GM21576 (cell line): ENCODE measurements around the gene GABRG3.

Experiments
- ATAC-seq: cut with Tn5 transposase; IDR thresholded peaks from one replicate; pipeline ENCODE4 v1.9.1; 2021; ENCODE audit warnings: mild to moderate bottlenecking, moderate library complexity; ENCODE audit not compliant: unreplicated experiment

Gene GABRG3

GRCh38 chr15:27092390-27092789 is 121.4 kb downstream of the GABRG3 start:
- no peak for ATAC-seq

DNA sequence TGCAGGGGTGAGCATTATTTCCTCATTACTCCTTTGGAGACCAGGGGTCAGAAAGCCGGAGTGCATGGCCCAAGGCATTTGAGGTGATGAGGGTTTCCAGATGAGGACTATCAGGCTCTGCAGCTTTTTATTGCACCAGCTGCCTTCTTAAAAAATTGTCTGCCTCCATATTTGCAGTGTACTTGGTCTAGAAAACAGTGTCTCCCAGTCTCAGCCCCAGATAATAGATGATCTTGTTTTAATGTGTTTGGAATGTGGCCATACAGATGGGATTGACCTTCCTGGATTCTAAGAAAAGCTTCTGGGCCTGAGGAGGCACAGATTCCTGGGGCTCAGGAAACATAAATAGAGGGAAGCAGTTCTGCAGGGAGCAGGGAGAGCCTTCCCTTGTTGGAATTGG is 123.3 kb downstream of the GABRG3 start:
- ATAC-seq: no peak

- ATAC-seq: no peak
Observed at GRCh38 chr15:27095886-27096624, 125.1 kb downstream of the GABRG3 start.

GRCh38 chr15:27097506-27097905 is 126.5 kb downstream of the GABRG3 start:
- ATAC-seq: no peak

- no peak for ATAC-seq
Observed at GRCh38 chr15:27101982-27102381, 131.0 kb downstream of the GABRG3 start.

DNA sequence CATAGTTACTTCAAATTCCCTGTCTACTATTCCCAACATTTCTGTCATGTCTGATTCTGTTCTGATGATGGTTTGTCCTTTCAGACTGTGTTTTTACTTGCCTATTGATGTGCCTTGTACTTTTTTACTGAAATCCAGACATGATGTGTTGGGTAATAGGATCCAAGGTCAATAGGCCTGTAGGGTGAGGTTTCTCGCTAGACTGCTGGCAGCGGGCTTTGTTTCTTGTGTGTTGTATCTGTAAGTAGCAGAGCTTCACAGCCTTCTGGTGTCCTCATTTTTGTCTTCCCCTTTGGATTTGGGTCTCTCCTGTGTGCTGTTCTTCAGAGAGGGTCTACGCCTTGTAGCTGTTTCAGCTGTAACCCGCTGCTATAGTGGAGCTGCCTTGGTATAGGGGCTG is 140.3 kb downstream of the GABRG3 start:
- no peak for ATAC-seq

- ATAC-seq: no peak
Observed at GRCh38 chr15:27114473-27114872, 143.5 kb downstream of the GABRG3 start.

GRCh38 chr15:27119695-27120266 is 148.8 kb downstream of the GABRG3 start:
- ATAC-seq: no peak

DNA sequence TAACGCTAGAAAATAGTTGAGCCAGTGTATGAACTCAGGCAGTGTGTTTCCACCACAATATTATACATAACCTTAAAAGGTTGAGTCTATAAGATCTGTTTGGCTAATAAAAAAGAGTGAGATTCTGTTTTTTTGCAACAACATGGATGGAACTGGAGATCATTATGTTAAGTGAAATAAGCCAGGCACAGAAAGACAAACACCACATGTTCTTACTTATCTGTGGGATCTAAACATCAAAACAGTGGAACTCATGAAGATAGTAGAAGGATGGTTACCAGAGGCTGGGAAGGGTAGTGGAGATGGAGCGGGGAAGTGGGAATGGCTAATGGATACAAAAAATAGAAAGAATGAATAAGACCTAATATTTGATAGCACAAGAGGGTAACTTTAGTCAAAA is 150.7 kb downstream of the GABRG3 start:
- no peak for ATAC-seq

DNA sequence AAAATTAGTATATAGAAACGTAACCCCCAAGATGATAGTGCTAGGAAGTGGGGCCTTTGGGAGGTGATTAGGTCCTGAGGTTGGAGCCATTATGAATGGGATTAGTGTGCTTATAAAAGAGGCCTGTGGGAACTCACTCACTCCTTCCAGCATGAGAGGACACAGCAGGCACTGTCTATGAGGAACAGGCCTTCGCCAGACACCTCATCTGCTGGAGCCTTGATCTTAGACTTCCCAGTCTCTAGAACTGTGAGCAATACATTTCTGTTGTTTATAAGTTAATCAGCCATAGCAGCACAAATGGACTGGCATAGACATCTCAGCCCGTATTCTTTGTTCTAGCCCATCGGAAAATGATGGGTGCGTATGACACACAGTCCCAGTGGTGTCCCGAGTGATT is 152.3 kb downstream of the GABRG3 start:
- no peak for ATAC-seq

DNA sequence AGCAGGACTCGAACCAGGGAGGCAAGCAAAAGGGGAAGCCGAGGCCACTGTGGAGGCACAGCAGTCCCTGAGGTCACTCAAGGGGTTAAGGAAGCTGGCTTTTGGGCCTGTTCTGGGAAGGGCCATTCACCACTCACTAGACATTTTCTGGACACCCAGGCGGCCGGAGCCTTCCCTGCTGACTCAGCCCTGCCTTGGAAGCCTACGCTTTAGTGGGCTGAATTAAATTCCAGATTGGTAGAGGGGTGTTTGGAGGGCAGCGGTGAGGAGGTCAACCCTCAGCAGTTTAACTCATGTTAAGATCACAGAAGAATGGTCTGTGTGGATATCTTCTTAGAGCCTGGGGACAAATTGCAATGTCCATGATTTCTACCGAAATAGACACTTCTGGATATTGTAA is 152.8 kb downstream of the GABRG3 start:
- ATAC-seq: no peak

GRCh38 chr15:27124287-27124871 is 153.4 kb downstream of the GABRG3 start:
- ATAC-seq: no peak

- ATAC-seq: no peak
Observed at GRCh38 chr15:27125185-27125584, 154.2 kb downstream of the GABRG3 start.

GRCh38 chr15:27126449-27126848 is 155.5 kb downstream of the GABRG3 start:
- ATAC-seq: no peak

DNA sequence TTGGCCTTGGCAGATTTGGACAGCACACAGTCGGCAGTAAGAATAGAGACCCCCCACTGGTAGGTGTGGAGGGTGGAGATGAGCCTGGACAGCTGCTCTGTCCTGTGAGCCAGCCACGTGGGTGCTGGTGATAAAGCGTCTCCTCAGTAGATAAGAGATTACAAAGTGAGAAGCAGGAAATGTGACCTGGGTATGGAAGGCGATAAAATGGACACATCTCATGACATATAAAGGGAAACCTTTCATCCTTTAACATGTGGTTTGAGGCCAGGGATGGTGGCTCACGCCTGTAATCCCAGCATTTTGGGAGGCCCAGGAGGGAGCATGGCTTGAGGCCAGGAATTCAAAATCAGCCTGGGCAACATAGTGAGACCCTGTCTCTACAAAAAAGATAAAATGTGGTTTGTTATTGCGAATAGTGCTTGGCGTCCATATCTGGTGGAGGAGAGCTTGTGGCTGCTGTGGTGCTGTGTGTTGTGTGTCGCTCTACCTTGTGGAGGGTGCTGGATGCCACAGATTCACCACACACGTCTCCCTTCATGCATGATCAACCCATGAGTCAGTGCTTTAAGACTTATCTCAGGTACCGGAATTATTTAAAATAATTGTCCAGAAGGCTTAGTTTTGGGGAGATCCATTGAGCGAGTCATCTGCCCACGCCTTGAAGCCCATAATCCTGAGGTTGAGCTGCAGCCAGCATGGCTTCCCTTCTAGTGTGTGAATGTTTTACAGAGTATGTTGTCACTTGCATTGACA is 157.0 kb downstream of the GABRG3 start:
- ATAC-seq: no peak

DNA sequence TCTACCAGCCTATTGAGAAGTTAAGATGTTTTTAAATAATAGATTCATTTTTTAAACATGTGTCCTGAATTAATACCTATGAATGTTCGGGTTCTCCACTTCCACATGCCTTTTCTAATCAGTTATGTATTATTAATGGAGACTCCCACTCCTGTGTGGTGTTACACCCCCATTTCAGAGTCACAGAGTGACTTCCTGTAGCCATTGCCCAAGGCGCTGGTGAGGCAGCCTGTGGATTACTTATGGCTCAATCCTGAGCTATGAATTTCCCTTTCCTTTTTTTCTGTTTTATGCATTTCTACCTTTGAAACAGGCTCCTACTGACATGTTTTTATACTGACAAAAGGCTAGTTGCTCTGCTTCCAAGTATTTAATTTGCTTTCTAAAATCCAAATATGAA is 162.3 kb downstream of the GABRG3 start:
- no peak for ATAC-seq

DNA sequence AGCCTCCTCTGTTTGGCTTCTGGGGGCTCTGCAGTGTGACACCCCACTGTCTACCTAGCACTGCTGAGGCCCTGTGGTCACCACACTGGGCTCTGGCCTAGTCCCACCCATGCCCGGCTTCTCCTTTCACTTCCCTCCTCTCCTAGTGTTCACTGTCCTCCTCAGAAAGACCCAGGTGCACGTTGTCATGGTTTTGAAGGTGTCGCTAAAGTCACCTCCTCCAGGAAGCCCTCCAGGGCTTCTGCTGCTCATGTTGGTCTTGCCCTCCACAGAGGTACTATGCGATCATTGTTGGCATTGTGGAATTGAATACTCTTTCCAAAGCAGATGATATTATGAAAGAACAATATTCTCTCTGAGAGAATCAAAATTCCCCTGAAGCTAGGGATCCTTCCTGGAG is 163.5 kb downstream of the GABRG3 start:
- ATAC-seq: no peak

- ATAC-seq: no peak
Observed at GRCh38 chr15:27135151-27135550, 164.2 kb downstream of the GABRG3 start.

DNA sequence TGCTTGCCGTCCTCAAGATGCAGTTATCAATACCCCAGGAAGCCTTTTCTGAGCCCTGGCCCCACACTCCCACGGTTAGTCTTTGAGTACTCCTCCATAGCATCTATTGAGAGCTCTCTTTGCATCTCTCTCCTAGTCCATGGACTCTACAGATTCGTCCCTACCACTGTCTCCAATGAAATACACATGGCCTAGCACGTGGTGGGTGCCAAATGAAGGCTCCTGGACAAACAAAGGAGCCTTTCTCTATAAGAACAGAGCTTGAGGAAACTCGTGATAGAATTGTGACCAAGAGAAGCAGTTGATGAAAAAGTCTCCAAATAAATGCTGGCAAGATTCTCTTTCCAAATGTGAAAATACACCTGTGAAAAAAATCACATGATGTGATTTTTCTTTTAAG is 166.1 kb downstream of the GABRG3 start:
- ATAC-seq: no peak

DNA sequence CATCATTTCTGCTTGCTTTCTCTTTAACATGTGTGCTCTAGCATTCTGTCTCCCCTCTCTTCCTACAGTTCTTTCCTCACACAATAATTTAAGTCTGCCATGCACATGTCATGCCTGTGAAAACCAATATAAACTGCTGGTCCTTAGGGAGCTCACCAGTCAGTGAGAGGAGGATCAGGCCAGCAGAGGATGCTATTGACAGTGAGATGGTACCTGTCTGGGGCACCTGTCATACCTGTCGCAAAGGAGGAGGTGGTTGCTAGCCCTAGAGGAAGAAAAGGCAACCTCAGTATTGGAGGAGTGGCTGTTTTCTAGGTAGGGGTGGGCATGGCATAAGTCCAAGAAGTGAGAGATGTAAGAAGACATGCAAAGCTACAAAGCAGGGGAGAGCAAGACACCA is 194.6 kb downstream of the GABRG3 start:
- ATAC-seq: no peak

GRCh38 chr15:27166917-27167316 is 195.9 kb downstream of the GABRG3 start:
- ATAC-seq: no peak

DNA sequence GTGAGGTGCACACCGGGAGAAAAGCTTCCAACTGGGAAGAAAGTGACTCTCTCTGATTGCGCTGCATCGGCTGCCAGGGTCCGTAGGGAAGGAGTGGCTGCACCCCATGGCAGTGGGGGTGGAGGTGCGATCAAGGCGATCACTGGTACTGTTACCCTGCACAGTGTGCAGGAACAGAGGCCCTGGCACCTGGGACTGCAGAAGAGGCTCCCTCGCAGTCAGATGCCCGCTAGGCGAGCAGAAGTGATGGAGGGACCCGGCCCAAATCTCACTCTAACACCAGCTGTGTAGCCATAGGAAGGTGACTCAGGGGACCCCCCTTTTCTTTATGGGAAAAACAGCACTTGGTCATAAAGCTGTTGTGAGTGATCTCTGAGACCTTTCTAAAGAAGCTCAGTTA is 196.8 kb downstream of the GABRG3 start:
- no peak for ATAC-seq
